HG03066 (cell line): Measurements from ENCODE around the gene GOLGA1.

Experiments
- ATAC-seq: cut with Tn5 transposase; IDR thresholded peaks from one replicate; pipeline ENCODE4 v1.9.1; 2021; ENCODE audit warnings: low read depth; ENCODE audit not compliant: unreplicated experiment

GOLGA1 gene

GRCh38 chr9:124885551-124885950, 55.3 kb downstream of the GOLGA1 start:
- ATAC-seq = no peak

GRCh38 chr9:124884376-124884775, 56.5 kb downstream of the GOLGA1 start:
- no peak for ATAC-seq

- no peak for ATAC-seq
These were observed 58.7 kb downstream of the GOLGA1 start for GRCh38 chr9:124882231-124882630.

- ATAC-seq = no peak
These were observed 59.6 kb downstream of the GOLGA1 start for GRCh38 chr9:124881138-124881743.

- no peak for ATAC-seq
These were observed 60.4 kb downstream of the GOLGA1 start for GRCh38 chr9:124880501-124880900.

GRCh38 chr9:124879226-124879625, 61.7 kb downstream of the GOLGA1 start:
- ATAC-seq = no peak

GRCh38 chr9:124878518-124878917, 62.4 kb downstream of the GOLGA1 start:
- no peak for ATAC-seq

GRCh38 chr9:124878021-124878420, 62.9 kb downstream of the GOLGA1 start:
- ATAC-seq = no peak

GRCh38 chr9:124877021-124877782, 63.7 kb downstream of the GOLGA1 start:
- ATAC-seq = no peak

GRCh38 chr9:124875501-124875900, 65.4 kb downstream of the GOLGA1 start:
- ATAC-seq = no peak

GRCh38 chr9:124873664-124874063, 67.2 kb downstream of the GOLGA1 start:
- ATAC-seq = no peak

GRCh38 chr9:124871156-124871561, 69.7 kb downstream of the GOLGA1 start:
- no peak for ATAC-seq

- ATAC-seq = no peak
These were observed 70.2 kb downstream of the GOLGA1 start for GRCh38 chr9:124870723-124871122.

- ATAC-seq = peak; percentile 39
These were observed 70.8 kb downstream of the GOLGA1 start for GRCh38 chr9:124869986-124870560.

GRCh38 chr9:124869466-124869985, 71.4 kb downstream of the GOLGA1 start:
- ATAC-seq = peak; percentile 3

- ATAC-seq = peak; percentile 49
These were observed 72.1 kb downstream of the GOLGA1 start for GRCh38 chr9:124868511-124869465.

- ATAC-seq = no peak
These were observed 77.5 kb downstream of the GOLGA1 start for GRCh38 chr9:124863371-124863871.

- peak; percentile 85 for ATAC-seq
These were observed 79.3 kb downstream of the GOLGA1 start, which contains the start of the genes ARPC5L and RPL35 for GRCh38 chr9:124861342-124862229. ARPC5L (plus strand) TSS chr9:124862130; CDS start chr9:124869291, 7,161 bp downstream. RPL35 (minus strand) TSS chr9:124861957; CDS start chr9:124861912, 45 bp downstream.
